Adrenal gland (tissue), 12 donors: ENCODE results near the gene CARD6. TPM values are rescaled to one million over a fixed set of nuclear protein-coding genes. Genes with fewer than 3 reads are reported as not detected.
A peak's percentile ranks its signal among the peaks of the same experiment; 100 is the strongest.

Source experiments
- DNase-seq, 7 donors: peaks; one replicate each; pipeline ENCODE4 v3.0.0-alpha.2; 2019 to 2020
- H3K27ac ChIP-seq, 5 donors: fragments of 200-600 bp; sonication (generic) in 4 of 5; 1 replicate in 3 of 5; 2 replicates in 2 of 5; pipeline versions ENCODE4 v1.5.1 to v1.8.0; 2016 to 2020; ENCODE audit warnings: mild to moderate bottlenecking in 1 of 5
- H3K27me3 ChIP-seq: fragments of 200-600 bp; 2 replicates; pipeline ENCODE4 v1.8.0; 2021
- H3K36me3 ChIP-seq, 2 donors: fragments of 200-600 bp; replicated peaks in 1 of 2; 1 replicate in 1 of 2; 2 replicates in 1 of 2; pipeline versions ENCODE4 v1.5.1 to v1.8.0; 2018 to 2022
- H3K4me1 ChIP-seq, 2 donors: fragments of 200-600 bp; replicated peaks in 1 of 2; 1 replicate in 1 of 2; 2 replicates in 1 of 2; pipeline versions ENCODE4 v1.5.1 to v1.8.0; 2018 to 2021
- H3K4me3 ChIP-seq, 4 donors: fragments of 200-600 bp; sonication (generic) in 3 of 4; one replicate each; pipeline ENCODE4 v1.5.1; 2016 to 2018
- H3K9me3 ChIP-seq, 3 donors: fragments of 200-600 bp; sonication (generic) in 1 of 3; replicated peaks in 1 of 3; 1 replicate in 2 of 3; 2 replicates in 1 of 3; pipeline versions ENCODE4 v1.5.1 to v1.8.0; 2016 to 2021
- POLR2A ChIP-seq, 2 donors: fragments of 450-650 bp; IDR thresholded peaks; one replicate each; pipeline ENCODE4 v1.6.1; 2017; ENCODE audit warnings: antibody characterized with exemption in 2 of 2, mild to moderate bottlenecking in 2 of 2, moderate library complexity in 1 of 2
- WGBS, 4 donors: extraction: QIAGEN DNeasy Blood & Tissue Kit in 2 of 4; methylation state at CpG; one replicate each; pipeline versions ENCODE4 v1.1.5 to v1.1.7; 2013 to 2017; 5-methylcytosine and 5-hydroxymethylcytosine counted together
- intact Hi-C, 2 donors: fragments of 100-400 bp; cut with DNase I; formaldehyde crosslinking; loops; one replicate each; pipeline versions ENCODE4 v1.14.1 to v1.15.0; 2022 to 2023
- polyA plus RNA-seq, 3 donors: library from polyadenylated mRNA; stranded (reverse); fragments of 200-250 nt in 2 of 3; fragments of 350-450 nt in 1 of 3; fragmentation: Illumina TruSeq in 1 of 3; extraction: RNeasy Lipid Tissue Mini Kit (QIAGEN cat#74804) in 1 of 3; gene quantifications; one replicate each; pipeline ENCODE4 v1.2.3, GENCODE V29; 2013 to 2014
- small RNA-seq, 2 donors: library from RNA; depleted of rRNA; stranded (forward); fragments of <200 nt; gene quantifications; one replicate each; pipeline ENCODE3, GENCODE V24; 2016
- total RNA-seq, 9 donors: library from RNA; depleted of rRNA in 4 of 9; stranded (reverse); fragments of >200 nt in 4 of 9; fragments of 120-200 nt in 1 of 9; fragmentation: NEBNext Ultra II Directional in 1 of 9; extraction: Animal tissue kit (Norgen Biotek cat#: 25700) in 1 of 9; gene quantifications; one replicate each; pipeline versions ENCODE4 v1.1.0 to v1.2.4, GENCODE V29; 2013 to 2023
- TF ChIP-seq, protein P1 (sequence below), 6 experiments: fragments of 450-650 bp in 4 of 6; fragments of 200-600 bp in 2 of 6; sonication (generic) in 1 of 6; IDR thresholded peaks; 1 replicate in 5 of 6; 2 replicates in 1 of 6; pipeline versions ENCODE4 v1.5.1 to v1.8.0; 2016 to 2021; ENCODE audit warnings: antibody characterized with exemption in 6 of 6, mild to moderate bottlenecking in 2 of 6, moderate library complexity in 1 of 6
- donor health status: healthy with polysubstance abuse.
- donor health status: Bipolar disorder and iron deficiency.
- donor health status: DM: yes; HTN: yes; CAD: no.
- donor health status: DM: no; HTN: no; CAD: no.
- donor health status: DM: no; HTN: no; CAD: no.
- donor health status: DM: yes; HTN: yes; CAD: no.

Gene CARD6
- total and polyA plus RNA-seq, 12 donors, result 6.5 to 33.1 (median 27.6) TPM

DNA sequence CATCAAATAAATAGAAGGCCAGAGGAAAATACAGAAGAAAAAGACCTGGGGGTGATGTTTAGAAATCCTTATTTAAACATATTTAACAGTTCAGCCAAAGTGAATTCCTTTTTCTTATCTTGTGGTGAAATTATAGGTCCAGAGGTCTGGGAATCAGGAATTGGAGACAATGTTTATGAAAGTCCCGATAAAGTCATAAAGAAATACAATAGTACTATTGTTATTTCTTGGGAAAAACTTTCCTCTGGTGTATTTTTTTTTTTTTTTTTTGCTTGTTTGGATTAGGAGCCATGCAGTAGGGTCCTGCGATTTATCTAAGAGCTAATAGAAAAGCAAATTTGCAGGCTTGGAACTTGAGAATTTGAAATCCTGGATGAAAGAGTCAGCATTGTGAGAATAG is 68.6 kb downstream of the CARD6 start:
- peaks cover 16 to 22% of the 10 kb centered on the region in 2 donors for H3K4me1 ChIP-seq
- H3K4me3 ChIP-seq, result peak overlapping the region in 2 of 4 donors; percentile 28 to 47
- no peaks in the 10 kb centered on the region for H3K36me3 ChIP-seq
- H3K27me3 ChIP-seq, result no peaks in the 10 kb centered on the region
- H3K27ac ChIP-seq, result peak overlapping the region in 4 of 5 donors; percentile 26 to 74 (median 62)
- H3K9me3 ChIP-seq, result no peaks in the 10 kb centered on the region
- no peak for DNase-seq
- no peak for TF ChIP-seq POLR2A (IDR thresholded peaks at IDR 0.05)
- TF ChIP-seq, protein P1, sequence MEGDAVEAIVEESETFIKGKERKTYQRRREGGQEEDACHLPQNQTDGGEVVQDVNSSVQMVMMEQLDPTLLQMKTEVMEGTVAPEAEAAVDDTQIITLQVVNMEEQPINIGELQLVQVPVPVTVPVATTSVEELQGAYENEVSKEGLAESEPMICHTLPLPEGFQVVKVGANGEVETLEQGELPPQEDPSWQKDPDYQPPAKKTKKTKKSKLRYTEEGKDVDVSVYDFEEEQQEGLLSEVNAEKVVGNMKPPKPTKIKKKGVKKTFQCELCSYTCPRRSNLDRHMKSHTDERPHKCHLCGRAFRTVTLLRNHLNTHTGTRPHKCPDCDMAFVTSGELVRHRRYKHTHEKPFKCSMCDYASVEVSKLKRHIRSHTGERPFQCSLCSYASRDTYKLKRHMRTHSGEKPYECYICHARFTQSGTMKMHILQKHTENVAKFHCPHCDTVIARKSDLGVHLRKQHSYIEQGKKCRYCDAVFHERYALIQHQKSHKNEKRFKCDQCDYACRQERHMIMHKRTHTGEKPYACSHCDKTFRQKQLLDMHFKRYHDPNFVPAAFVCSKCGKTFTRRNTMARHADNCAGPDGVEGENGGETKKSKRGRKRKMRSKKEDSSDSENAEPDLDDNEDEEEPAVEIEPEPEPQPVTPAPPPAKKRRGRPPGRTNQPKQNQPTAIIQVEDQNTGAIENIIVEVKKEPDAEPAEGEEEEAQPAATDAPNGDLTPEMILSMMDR (IDR thresholded peaks at IDR 0.05), result no peak
- intact Hi-C loops, result loop anchor here in 1 of 2 donors (10.0 kb wide), 1 partner anchor 605 kb away; the partner anchor contains the start of gene PLCXD3
- WGBS, 4 donors, result 19 to 44% (median 40%) methylated on average over 2 of the region's 2 CpGs

Small RNA genes within 50 kb of the gene (small RNA-seq; reads per million reads assigned to genes)
- gene SNORD72, result 175 to 177 reads per million in 2 donors

Other genes starting within 250 kb of the CARD6 start
- 10 to 100 TPM in 8 of 9 donors, 1 to 10 TPM in 1; 1.3 to 89.6 (median 24.6) TPM for gene PTGER4, start 161.5 kb upstream of the CARD6 start, total RNA-seq
- 1 to 10 TPM; 3.4 to 5.2 (median 5.0) TPM for gene PTGER4, start 161.5 kb upstream of the CARD6 start, polyA plus RNA-seq
- 10 to 100 TPM in 7 of 9 donors, 1 to 10 TPM in 2; 5.9 to 33.5 (median 15.3) TPM for gene TTC33, start 85.4 kb upstream of the CARD6 start, total RNA-seq
- 10 to 100 TPM in 1 of 3 donors, 1 to 10 TPM in 2; 5.8 to 19.6 (median 7.6) TPM for gene TTC33, start 85.4 kb upstream of the CARD6 start, polyA plus RNA-seq
- 100 to 1,000 TPM in 1 of 9 donors, 10 to 100 TPM in 8; 42.5 to 100 (median 64.9) TPM for gene PRKAA1, start 43.0 kb upstream of the CARD6 start, total RNA-seq
- gene PRKAA1, start 43.0 kb upstream of the CARD6 start, polyA plus RNA-seq, result 10 to 100 TPM; 19.5 to 58.3 (median 21.4) TPM
- 1,000 to 10,000 TPM in 3 of 9 donors, 100 to 1,000 TPM in 6; 171 to 1,483 (median 885) TPM for gene RPL37, start 6.1 kb upstream of the CARD6 start, total RNA-seq
- gene RPL37, start 6.1 kb upstream of the CARD6 start, polyA plus RNA-seq, result 1,000 to 10,000 TPM; 1,448 to 3,068 (median 1,451) TPM
- gene C7, start 68.1 kb downstream of the CARD6 start, total RNA-seq, result 1,000 to 10,000 TPM in 7 of 9 donors, 100 to 1,000 TPM in 2; 447 to 4,123 (median 1,362) TPM
- gene C7, start 68.1 kb downstream of the CARD6 start, polyA plus RNA-seq, result 1,000 to 10,000 TPM in 1 of 3 donors, 100 to 1,000 TPM in 2; 442 to 1,201 (median 740) TPM
- under 1 TPM in 2 of 9 donors, not detected in 7; 0.06 to 0.17 TPM for gene MROH2B, start 230.0 kb downstream of the CARD6 start, total RNA-seq
- gene MROH2B, start 230.0 kb downstream of the CARD6 start, polyA plus RNA-seq, result under 1 TPM in 1 of 3 donors, not detected in 2; 0.03 TPM